ENCODE data around the gene ATAD5.
A peak's percentile ranks its signal among the peaks of the same experiment; 100 is the strongest.

The ATAD5 gene

GRCh38 chr17:30864636-30865035, 32.9 kb downstream of the ATAD5 start:
- no peak for DNase-seq (ENCODE audit: low read depth)
- H3K4me3 ChIP-seq (ENCODE audit: low read depth, low read length): no peak overlapping the region

DNA sequence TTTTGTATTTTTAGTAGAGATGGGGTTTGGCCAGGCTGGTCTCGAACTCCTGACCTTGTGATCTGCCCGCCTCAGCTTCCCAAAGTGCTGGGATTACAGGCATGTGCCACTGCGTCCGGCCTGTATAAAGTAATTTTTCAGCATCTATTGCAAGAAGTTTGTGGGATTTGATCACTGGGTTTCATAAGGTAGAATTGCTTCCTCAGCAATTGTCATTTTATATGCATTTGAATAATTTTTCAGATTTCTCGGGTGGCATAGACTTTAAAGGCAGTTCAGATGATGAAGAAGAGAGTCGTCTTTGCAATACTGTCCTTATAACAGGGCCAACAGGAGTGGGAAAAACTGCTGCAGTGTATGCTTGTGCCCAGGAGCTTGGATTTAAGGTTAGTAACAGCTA, 37.2 kb downstream of the ATAD5 start:
- TF ChIP-seq MYC (IDR thresholded peaks at IDR 0.05; ENCODE audit: low read depth, low read length) (no peak), POLR2A (IDR thresholded peaks at IDR 0.05; ENCODE audit: extremely low read depth, insufficient read length) (no peak), MAX (IDR thresholded peaks at IDR 0.05; ENCODE audit: low read depth, low read length) (no peak)
- TF ChIP-seq, protein P1, sequence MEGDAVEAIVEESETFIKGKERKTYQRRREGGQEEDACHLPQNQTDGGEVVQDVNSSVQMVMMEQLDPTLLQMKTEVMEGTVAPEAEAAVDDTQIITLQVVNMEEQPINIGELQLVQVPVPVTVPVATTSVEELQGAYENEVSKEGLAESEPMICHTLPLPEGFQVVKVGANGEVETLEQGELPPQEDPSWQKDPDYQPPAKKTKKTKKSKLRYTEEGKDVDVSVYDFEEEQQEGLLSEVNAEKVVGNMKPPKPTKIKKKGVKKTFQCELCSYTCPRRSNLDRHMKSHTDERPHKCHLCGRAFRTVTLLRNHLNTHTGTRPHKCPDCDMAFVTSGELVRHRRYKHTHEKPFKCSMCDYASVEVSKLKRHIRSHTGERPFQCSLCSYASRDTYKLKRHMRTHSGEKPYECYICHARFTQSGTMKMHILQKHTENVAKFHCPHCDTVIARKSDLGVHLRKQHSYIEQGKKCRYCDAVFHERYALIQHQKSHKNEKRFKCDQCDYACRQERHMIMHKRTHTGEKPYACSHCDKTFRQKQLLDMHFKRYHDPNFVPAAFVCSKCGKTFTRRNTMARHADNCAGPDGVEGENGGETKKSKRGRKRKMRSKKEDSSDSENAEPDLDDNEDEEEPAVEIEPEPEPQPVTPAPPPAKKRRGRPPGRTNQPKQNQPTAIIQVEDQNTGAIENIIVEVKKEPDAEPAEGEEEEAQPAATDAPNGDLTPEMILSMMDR (IDR thresholded peaks at IDR 0.05; ENCODE audit: low read depth, low read length): no peak
- H3K4me3 ChIP-seq (ENCODE audit: low read depth, low read length): no peak overlapping the region
- no peak for DNase-seq (ENCODE audit: low read depth)

More at GRCh38 chr17:30864636-30865035, 32.9 kb downstream of the ATAD5 start:
- TF ChIP-seq MAX (IDR thresholded peaks at IDR 0.05; ENCODE audit: low read depth, low read length): no peak
- TF ChIP-seq, protein P1 (IDR thresholded peaks at IDR 0.05; ENCODE audit: low read depth, low read length): no peak

GRCh38 chr17:30886187-30886586, 54.4 kb downstream of the ATAD5 start:
- no peak overlapping the region for H3K4me3 ChIP-seq (ENCODE audit: low read depth, low read length)
- no peak for DNase-seq (ENCODE audit: low read depth)
- TF ChIP-seq, protein P1 (IDR thresholded peaks at IDR 0.05; ENCODE audit: low read depth, low read length): no peak
- TF ChIP-seq MYC (IDR thresholded peaks at IDR 0.05; ENCODE audit: low read depth, low read length) (no peak), POLR2A (IDR thresholded peaks at IDR 0.05; ENCODE audit: extremely low read depth, insufficient read length) (no peak), MAX (IDR thresholded peaks at IDR 0.05; ENCODE audit: low read depth, low read length) (no peak)

DNA sequence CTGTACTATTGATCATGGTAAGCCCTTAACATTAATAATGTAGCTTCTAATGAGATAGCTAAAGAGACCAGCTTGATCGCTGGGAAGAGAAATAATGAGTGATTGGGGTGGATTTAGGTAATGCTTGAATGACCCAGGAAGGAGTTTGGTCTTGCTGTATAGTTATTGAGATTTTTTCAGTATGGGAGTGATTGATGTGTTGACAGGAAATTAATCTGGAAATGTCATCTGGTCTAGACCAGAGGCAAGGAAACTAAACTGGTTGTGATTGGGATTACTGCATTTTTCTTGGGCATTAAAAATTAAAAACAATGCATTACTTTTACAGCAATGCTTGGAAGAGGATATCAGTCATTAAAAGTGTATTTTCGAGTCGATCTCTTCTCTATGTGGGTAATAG, 62.5 kb downstream of the ATAD5 start:
- TF ChIP-seq, protein P1 (IDR thresholded peaks at IDR 0.05; ENCODE audit: low read depth, low read length): no peak
- TF ChIP-seq MYC (IDR thresholded peaks at IDR 0.05; ENCODE audit: low read depth, low read length): no peak
- TF ChIP-seq POLR2A (IDR thresholded peaks at IDR 0.05; ENCODE audit: extremely low read depth, insufficient read length): no peak
- TF ChIP-seq MAX (IDR thresholded peaks at IDR 0.05; ENCODE audit: low read depth, low read length): no peak
- no peak for DNase-seq (ENCODE audit: low read depth)
- no peak overlapping the region for H3K4me3 ChIP-seq (ENCODE audit: low read depth, low read length)

- TF ChIP-seq, protein P1 (IDR thresholded peaks at IDR 0.05; ENCODE audit: low read depth, low read length): no peak
- TF ChIP-seq POLR2A (IDR thresholded peaks at IDR 0.05; ENCODE audit: extremely low read depth, insufficient read length) (no peak), MYC (IDR thresholded peaks at IDR 0.05; ENCODE audit: low read depth, low read length) (no peak), MAX (IDR thresholded peaks at IDR 0.05; ENCODE audit: low read depth, low read length) (no peak)
- H3K4me3 ChIP-seq (ENCODE audit: low read depth, low read length): no peak overlapping the region
- DNase-seq (ENCODE audit: low read depth): no peak
Observed at GRCh38 chr17:30897311-30897710, 65.5 kb downstream of the ATAD5 start.

DNA sequence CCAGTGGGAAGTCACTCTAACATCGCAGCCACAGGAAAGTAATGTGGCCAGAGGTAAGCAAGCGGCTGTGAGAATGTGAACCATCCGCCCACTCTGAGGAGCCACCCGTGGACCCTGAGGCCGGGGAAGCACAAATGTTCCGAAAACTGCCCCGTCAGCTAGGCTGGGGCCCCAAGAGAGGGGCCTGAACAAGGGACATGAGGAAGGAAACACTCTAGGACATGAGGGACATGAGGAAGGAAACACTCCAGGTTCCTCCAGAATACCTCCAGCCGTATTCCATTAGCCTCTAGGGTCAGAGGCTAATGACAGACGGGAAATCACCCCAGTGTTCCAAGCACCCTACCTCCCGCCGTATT, 74.0 kb downstream of the ATAD5 start:
- peak; percentile 50 for DNase-seq (ENCODE audit: low read depth)
- TF ChIP-seq, protein P1 (IDR thresholded peaks at IDR 0.05; ENCODE audit: low read depth, low read length): no peak
- TF ChIP-seq POLR2A (IDR thresholded peaks at IDR 0.05; ENCODE audit: extremely low read depth, insufficient read length) (no peak), MYC (IDR thresholded peaks at IDR 0.05; ENCODE audit: low read depth, low read length) (no peak), MAX (IDR thresholded peaks at IDR 0.05; ENCODE audit: low read depth, low read length) (no peak)
- peak overlapping the region; percentile 83 for H3K4me3 ChIP-seq (ENCODE audit: low read depth, low read length)

All from NB4 (cell line).